Pons (tissue), 1 donor: Measurements from ENCODE around the gene PDSS2.
"Not testable (repeated sequence)": the region's sequence is repeated elsewhere in the genome, so short reads cannot be mapped to it uniquely, and the experiment has no call there.

ENCODE experiments used
- DNase-seq: peaks from one replicate; pipeline ENCODE4 v3.0.0-alpha.2; 2016; ENCODE audit warnings: low spot score

The PDSS2 gene

DNA sequence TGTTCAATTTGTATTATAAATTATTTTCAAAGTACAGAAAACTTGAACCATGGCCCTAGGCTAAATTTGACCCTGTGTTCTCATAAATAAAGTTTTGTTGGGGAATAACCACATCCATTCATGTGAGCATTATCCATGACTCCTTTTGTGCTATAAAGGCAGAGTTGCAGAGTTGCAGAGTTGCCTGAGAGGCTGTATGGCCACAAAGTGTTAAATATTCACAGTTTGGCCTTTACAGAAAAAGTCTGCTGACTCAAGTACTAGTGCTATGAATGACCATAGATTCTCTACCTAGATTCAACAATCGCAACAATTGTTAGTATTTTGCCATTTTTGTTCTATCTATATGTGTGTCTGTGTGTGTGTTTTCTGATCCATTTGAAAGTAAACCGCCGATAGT is 297.8 kb downstream of the PDSS2 start:
- DNase-seq = no peak

- DNase-seq = no peak
Measured at GRCh38 chr6:107156617-107157016, 302.7 kb downstream of the PDSS2 start.

DNA sequence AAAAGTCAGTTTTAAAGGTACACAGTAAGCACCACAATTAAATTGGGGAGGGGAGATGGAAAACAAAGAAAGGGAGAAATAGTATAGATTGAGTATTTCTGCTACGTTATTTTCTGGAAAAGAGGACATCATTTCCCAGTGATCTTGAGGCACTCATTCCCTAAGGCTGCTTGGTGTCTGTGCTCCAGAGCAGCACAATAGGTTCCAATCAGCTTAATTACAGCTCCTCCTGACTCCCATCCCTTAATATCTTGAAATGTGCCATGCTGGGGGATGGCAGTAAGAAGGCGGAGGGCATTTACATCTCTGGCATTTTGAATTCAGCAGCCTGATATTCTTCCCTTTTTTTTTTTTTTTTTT is 304.6 kb downstream of the PDSS2 start:
- DNase-seq = no peak

DNA sequence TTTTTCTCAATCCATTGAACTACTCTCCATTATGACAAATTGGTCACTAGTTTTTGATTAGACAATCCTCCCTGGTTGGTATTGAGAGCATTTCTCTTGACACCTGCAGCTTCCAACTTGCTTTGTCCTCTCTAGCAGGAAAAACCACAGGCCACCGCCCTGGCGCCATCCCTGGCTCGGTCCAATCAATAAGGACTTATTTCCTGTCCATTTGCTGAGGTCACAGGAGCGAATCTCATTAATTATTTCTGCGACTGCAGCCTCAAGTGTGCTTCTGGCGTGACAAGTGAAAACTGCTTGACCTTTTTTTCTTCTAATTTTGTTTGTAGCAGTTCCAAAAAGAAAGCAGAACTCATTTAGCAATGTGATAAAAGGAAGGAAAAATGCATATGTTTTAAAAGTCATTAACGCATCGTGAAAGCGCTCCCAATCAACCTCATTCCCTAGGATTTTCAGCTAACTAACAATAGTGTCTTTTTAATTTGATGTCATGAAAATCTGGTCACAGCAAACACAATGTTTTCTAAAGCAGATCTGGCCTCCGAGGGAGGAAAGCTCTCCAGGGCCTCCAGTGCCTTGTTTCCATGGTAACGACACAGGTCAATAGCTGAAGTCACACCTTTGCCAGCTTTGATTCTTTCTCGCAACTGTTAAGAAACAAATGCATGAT is 305.1 kb downstream of the PDSS2 start:
- no peak for DNase-seq

GRCh38 chr6:107152638-107153430 is 306.5 kb downstream of the PDSS2 start:
- no peak for DNase-seq

DNA sequence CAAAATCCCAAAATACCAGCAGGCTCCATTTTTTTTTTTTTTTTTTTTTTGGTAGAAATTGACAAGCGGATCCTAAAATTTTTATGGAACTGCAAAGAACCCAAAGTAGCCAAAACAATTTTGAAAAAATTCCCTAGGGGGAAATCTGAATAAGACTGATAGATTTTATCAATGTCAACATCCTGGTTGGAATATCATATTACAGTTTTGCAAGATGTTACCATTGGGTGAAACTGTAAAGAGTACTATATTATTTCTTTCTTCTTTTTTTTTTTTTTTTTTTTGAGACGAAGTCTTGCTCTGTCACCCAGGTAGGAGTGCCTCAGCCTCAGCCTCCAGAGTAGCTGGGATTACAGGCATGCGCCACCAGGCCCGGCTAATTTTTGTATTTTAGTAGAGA is 314.7 kb downstream of the PDSS2 start:
- no peak for DNase-seq

DNA sequence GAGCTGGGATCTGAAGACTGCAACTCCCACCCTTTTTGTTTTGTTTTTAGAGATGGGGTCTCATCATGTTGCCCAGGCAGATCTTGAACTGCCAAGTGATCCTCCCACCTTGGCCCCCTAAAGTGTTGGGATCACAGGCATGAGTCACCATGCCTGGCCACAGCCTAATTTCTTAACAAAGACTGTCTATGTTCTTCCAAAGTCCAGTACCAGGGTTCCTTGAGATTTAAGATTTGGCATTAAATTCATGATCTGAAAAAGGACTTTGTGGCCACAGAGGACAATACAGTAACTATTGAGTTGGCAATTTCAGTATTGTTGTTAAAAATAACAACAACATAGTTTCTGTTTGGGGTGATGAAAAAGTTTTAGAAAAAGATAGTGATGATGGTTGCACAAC is 315.4 kb downstream of the PDSS2 start:
- no peak for DNase-seq

DNA sequence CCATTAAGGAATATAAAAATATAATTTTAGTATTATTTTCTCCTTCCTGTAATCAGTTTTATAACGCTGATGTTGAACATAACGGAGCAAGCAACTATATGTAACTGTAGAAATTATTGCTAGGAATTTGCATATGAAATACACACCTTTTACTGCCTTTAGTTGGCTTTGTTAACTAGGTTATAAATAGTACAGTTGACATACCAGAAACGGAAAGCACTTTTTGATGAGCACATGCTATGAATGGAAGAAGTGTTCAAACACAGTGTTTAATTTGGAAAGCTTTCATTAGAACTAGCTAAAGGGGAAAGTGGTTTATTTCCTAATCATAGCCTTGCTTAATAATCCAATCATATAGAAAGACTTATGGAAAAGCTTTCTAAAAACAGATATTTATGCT is 318.8 kb downstream of the PDSS2 start:
- no peak for DNase-seq

GRCh38 chr6:107136324-107136723 is 323.0 kb downstream of the PDSS2 start:
- not testable (repeated sequence) for DNase-seq

- not testable (repeated sequence) for DNase-seq
Measured at GRCh38 chr6:107135048-107135680, 324.2 kb downstream of the PDSS2 start.

DNA sequence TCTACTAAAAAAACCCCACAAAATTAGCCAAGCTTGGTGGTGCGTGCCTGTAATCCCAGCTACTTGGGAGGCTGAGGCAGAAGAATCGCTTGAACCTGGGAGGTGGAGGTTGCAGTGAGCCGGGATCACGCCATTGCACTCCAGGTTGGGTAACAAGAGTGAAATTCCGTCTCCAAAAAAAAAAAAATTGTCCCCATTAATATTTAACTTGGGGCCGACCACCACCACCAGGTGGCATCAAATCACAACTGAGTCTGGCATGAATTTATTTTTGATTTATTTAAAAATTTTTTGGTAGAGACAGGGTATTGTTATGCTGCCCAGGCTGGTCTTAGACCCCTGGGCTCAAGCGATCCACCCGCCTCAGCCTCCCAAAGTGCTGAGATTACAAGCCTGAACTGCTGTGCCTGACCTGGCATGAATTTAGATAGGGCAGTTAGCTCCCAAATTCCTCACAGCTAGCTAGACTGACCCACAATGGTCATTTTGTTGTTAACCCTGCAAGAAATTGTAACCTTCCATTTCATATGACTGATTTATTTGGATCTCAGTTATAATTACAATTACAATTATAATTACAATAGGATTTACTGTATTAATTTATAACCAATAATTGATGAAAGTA is 326.9 kb downstream of the PDSS2 start:
- DNase-seq = no peak

DNA sequence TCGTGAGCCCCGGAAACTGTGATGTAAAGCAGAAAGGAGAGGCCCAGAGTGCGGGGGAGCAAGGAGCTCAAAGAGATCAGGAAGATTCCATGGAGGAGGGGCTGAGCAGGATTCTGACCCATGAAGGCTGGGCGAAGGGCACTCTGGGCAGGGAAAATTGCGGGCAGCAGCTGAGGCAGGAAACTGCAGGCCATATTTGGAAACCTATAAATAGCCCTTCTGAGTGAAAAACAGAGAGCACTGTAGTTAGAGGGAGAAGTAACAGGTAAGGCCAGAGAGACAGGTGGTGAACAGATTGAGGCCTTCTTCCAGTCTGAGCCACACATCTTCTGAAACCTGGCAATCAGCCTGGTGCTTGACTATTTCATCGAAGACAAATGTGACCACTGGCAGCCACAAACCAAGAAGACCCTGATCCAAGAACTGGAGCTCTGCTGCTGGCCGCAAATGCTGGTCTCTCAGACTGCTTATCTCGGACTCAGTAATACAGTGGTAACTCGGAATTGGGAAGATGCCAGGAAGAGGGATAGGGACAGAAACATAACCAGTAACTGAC is 329.9 kb downstream of the PDSS2 start:
- DNase-seq = no peak

DNA sequence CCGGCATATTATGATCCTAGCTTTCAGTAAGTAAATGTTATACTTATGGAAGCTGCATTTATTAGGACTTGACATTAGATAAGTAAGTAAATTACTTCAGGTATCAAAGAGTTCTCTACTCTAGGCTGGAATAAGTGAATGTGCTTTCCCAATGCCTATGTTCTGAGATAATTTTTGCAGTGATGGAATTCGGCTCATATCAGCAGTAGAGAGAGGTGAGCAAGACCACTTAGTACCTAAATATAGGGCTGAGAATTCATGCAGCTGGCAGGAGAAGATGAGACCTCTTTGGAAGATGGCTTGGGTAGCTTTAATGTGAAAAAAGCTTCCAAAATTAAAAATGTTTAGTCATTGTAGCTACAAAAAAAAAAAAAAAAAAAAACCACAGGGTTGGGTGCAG is 330.8 kb downstream of the PDSS2 start:
- DNase-seq = no peak

GRCh38 chr6:107128175-107128574 is 331.2 kb downstream of the PDSS2 start:
- no peak for DNase-seq

- DNase-seq = no peak
Measured at GRCh38 chr6:107125771-107126170, 333.6 kb downstream of the PDSS2 start.

DNA sequence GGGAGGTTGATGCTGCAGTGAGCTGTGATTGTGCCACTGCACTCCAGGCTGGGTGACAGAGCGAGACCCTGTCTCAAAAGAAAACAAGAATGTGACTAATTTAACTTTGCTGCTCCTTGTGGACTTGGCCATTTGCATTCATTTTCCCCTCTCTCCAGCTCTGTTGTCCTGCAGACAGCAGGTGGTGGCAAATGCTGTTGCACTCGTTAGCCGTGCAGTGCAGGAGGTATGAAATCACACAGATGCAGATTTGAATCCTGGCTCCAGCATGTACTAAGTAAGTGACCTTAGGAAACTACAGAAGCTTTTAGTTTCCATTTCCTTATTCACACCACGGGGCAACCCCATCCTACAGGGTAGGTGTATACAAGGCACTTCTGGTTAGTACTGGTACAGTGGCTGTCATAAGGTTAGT is 334.4 kb downstream of the PDSS2 start:
- DNase-seq = no peak

DNA sequence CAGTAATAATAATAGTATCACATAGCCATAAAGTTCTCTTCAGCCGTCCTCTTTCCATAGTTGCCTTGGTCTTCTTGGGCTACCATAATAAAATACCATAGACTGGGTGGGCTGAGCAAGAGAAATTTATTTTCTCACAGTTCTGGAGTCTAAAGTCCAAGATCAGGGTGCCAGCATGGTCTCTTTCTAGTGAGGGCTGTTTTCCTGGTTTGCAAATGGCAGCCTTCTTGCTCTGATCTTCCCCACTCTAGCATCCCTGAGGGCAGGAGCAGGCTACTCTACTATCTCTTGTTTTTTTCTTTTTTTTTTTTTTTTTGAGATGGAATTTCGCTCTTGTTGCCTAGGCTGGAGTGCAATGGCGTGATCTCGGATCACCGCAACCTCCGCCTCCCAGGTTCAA is 335.9 kb downstream of the PDSS2 start:
- no peak for DNase-seq

DNA sequence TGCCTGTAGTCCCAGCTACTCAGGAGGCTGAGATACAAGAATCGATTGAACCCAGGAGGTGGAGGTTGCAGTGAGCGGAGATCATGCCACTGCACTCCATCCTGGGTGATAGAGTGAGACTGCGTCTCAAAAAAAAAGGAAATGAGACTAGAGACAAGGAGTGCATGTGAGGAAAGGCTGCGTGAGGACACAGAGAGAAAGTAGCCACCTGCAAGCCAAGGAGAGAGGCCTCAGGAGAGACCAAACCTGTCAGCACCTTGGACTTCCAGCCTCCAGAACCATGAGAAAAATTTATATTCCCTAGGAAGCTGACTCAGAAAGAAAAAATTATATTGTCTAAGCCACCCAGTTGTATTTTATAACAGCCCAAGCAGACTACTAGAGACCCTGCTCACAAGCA is 336.6 kb downstream of the PDSS2 start:
- DNase-seq = no peak

DNA sequence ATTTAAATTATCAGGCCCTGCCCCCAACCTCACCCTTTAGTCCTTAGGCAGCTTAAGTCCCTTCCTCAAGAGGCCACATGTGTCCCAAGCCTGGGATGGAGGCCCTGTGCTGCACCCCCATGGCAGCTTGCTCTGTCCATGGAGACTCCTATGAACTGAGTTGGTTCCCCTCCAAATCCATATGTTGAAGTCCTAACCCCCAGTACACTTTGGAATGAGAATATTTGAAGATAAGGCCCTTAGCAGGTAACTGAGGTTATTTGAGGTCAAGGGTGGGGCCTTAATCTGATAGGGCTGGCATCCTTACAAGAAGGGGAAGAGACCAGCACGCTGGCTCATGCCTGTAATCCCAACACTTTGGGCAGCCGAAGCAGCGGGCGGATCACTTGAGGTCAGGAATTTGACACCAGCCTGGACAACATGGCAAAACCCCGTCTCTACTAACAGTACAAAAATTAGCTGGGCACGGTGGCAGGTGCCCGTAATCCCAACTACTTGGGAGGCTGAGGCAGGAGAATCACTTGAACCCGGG is 337.3 kb downstream of the PDSS2 start:
- DNase-seq = no peak

DNA sequence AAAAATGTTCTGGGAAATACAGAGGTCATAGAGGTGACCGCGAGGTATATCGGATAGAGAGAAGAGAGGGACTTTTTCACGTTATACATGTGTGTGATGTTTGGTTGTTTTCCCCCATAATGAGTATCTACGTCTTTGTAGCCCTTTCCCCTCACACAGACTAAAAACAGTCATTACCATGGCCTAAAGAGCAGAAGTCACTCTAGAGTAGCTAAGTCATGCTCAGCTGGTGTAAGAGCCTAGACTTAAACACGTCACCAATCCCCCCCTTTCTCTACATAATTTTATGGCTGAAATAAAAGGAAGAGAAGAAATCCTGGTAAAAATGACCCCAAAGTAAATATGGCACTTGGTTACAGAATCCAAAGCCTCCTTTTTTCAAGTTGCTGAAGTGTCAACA is 338.1 kb downstream of the PDSS2 start:
- no peak for DNase-seq

DNA sequence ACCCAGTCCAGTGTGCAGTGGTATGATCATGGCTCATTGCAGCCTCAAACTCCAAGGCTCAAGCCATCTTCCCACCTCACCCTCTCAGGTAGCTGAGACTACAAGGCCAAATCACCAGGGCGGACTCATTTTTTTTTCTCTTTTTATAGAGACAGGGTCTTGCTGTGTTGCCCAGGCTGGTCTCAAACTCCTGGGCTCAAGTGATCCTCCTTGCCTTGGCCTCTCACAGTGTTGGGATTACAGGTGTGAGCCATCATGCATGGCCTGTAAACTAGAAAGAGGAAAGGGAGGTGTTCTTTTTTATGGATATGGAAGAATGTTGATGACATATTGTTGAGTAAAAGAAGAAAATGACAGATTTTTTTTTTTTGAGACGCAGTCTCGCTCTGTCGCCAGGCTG is 339.0 kb downstream of the PDSS2 start:
- DNase-seq = no peak

- DNase-seq = no peak
Measured at GRCh38 chr6:107118976-107119375, 340.4 kb downstream of the PDSS2 start.
